BJ (cell line): ENCODE measurements around the gene ARHGAP26. TPM values are rescaled to one million over a fixed set of nuclear protein-coding genes. Genes with fewer than 3 reads are reported as not detected.

Experiments
- CTCF ChIA-PET: fragments of 350-600 bp; formaldehyde crosslinking; extraction: SDS; loops from one replicate; lab custom pipeline; 2021; ENCODE audit warnings: antibody characterized with exemption, inconsistent platforms; lab: Yijun Ruan, JAX
- POLR2A ChIA-PET: fragments of 300-600 bp; sonication (Branson Sonifier 250); formaldehyde crosslinking; extraction: SDS; loops from one replicate; lab custom pipeline; 2021; ENCODE audit warnings: antibody characterized with exemption; lab: Charles Lee
- DNase-seq: peaks from one replicate; pipeline ENCODE4 v3.0.0-alpha.2; 2011; ENCODE audit warnings: low read depth
- H3K27me3 ChIP-seq: 2 replicates; pipeline ENCODE4 v1.6.0; 2011; ENCODE audit warnings: low read length; ENCODE audit not compliant: control insufficient read depth, insufficient read depth
- H3K36me3 ChIP-seq: 2 replicates; pipeline ENCODE4 v1.5.1; 2011; ENCODE audit warnings: low read length; ENCODE audit not compliant: control insufficient read depth, insufficient read depth
- H3K4me3 ChIP-seq: 2 replicates; pipeline ENCODE4 v1.5.1; 2011; ENCODE audit warnings: low read depth, mild to moderate bottlenecking, control low read depth, low read length
- polyA plus RNA-seq: library from polyadenylated mRNA; depleted of rRNA; stranded (reverse); fragments of >200 nt; gene quantifications from 2 replicates; pipeline ENCODE4 v1.2.3, GENCODE V29; 2011
- TF ChIP-seq, protein P1 (sequence below): IDR thresholded peaks from 2 replicates; pipeline ENCODE4 v1.5.1; 2011; ENCODE audit warnings: low read depth, mild to moderate bottlenecking, control low read depth, inconsistent platforms, low read length, moderate library complexity; ENCODE audit not compliant: insufficient read depth

The ARHGAP26 gene
- polyA plus RNA-seq, 1 experiment, result 4.8 TPM

- TF ChIP-seq, protein P1, sequence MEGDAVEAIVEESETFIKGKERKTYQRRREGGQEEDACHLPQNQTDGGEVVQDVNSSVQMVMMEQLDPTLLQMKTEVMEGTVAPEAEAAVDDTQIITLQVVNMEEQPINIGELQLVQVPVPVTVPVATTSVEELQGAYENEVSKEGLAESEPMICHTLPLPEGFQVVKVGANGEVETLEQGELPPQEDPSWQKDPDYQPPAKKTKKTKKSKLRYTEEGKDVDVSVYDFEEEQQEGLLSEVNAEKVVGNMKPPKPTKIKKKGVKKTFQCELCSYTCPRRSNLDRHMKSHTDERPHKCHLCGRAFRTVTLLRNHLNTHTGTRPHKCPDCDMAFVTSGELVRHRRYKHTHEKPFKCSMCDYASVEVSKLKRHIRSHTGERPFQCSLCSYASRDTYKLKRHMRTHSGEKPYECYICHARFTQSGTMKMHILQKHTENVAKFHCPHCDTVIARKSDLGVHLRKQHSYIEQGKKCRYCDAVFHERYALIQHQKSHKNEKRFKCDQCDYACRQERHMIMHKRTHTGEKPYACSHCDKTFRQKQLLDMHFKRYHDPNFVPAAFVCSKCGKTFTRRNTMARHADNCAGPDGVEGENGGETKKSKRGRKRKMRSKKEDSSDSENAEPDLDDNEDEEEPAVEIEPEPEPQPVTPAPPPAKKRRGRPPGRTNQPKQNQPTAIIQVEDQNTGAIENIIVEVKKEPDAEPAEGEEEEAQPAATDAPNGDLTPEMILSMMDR, result no peak
- DNase-seq, result no peak
- H3K27me3 ChIP-seq, result no peaks in the 10 kb centered on the region
- CTCF ChIA-PET, result interaction anchor here (0.7 to 2.6 kb wide), 5 partner anchors 10 to 1025 kb away, joined by 3 to 10 read pairs (median 3); partner anchors contain the start of gene NR3C1
- POLR2A ChIA-PET, result no interaction called here
- H3K4me3 ChIP-seq, result no peak overlapping the region
- no peaks in the 10 kb centered on the region for H3K36me3 ChIP-seq
Observed at GRCh38 chr5:143064218-143064641, 294.1 kb downstream of the ARHGAP26 start.

DNA sequence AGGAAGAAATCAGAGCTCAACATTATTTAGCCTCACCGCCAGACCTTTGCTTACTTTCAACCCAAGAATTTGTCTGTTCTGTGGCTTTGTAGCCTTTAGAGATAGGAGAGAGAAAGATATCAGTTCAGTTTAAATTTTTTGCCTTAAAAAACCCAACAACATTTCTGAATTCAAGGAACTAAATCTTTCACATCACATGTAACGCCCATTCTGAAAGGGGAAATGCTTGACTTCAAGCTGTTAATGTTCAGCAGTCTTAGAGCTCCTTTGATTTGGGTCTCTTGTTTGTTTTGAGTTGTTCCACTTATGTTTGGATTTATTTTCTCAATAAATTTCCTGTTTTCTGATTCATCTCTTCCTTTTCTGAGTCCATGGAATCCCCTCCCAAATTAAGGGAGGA is 294.5 kb downstream of the ARHGAP26 start:
- Histone ChIP-seq H3K36me3 (no peaks in the 10 kb centered on the region), H3K27me3 (no peaks in the 10 kb centered on the region), H3K4me3 (no peak overlapping the region)
- ChIA-PET CTCF (interaction anchor here (0.7 to 2.6 kb wide), 4 partner anchors 15 to 1025 kb away, joined by 3 to 10 read pairs (median 3); partner anchors contain the start of gene NR3C1), POLR2A (no interaction called here)
- TF ChIP-seq, protein P1, result no peak
- DNase-seq, result no peak

DNA sequence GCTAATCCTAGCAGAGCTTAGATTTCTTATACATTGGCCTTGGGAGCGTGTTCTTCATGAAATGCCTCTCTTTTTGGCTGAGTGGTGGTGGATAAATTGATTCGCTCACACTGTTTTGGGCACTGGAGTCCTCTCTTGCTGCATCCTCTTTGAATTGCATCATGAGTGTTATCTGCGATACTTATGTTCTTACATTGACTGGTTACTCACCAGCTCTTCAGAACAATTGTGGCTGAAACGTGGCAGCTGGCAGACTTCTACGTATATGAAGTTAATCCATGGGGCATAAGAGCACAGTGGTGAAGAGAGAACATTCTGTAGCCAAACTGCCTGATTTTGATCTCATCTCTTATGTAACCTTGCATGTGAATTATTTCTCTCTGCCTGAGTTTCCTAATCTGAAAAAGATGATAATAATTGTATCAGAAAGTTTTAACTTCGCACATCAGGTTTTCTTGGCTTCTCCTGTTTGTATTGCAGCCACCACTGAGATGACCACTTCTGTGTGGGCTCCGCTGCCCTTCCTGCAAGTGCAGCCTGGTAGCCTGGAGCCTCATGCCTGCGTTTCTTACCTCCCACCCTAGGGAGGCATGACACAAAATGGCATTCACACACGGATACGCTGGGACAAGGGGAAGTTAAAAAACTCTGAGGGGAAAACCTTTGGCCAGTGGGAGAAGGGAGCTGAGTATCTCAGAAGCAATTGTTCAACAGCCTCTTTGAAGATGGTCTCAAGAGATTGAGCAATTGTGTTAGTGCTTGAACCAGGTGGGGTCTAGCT is 295.2 kb downstream of the ARHGAP26 start:
- POLR2A ChIA-PET, result no interaction called here
- DNase-seq, result no peak
- CTCF ChIA-PET, result interaction anchor here (1.2 to 2.6 kb wide), 3 partner anchors 11 to 338 kb away, joined by 3 to 10 read pairs (median 4); partner anchors contain the start of gene NR3C1
- Histone ChIP-seq H3K36me3 (no peaks in the 10 kb centered on the region), H3K4me3 (no peak overlapping the region), H3K27me3 (no peaks in the 10 kb centered on the region)
- TF ChIP-seq, protein P1, result no peak

DNA sequence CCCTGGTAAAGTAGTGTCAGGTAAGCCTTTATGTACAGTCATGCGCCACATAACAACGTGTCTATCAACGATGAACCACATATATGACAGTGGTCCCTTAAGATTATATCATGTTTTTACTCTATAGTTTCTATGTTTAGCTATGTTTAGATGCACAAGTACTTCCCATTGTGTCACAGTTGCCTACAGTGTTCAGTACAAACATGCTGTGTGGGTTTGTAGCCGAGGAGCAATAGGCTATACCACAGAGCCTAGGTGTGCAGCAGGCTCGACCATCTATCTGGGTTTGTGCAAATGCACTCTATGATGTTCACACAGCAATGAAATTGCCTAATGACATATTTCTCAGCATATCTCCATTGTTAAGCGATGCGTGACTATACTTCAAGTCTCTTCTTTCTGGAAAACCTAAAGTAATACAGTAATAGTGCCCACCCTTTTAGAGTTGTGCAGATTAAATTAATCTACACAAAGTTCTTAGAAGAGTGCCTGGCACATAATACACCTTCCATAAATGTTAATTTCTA is 295.9 kb downstream of the ARHGAP26 start:
- no peaks in the 10 kb centered on the region for H3K36me3 ChIP-seq
- TF ChIP-seq, protein P1, result no peak
- DNase-seq, result no peak
- no peaks in the 10 kb centered on the region for H3K27me3 ChIP-seq
- CTCF ChIA-PET, result interaction anchor here (1.5 kb wide), 1 partner anchor 10 kb away, joined by 4 read pairs; no protein-coding TSS in a partner anchor
- H3K4me3 ChIP-seq, result no peak overlapping the region
- POLR2A ChIA-PET, result no interaction called here
